ENCODE measurements around the gene RUNX3.

Gene RUNX3

DNA sequence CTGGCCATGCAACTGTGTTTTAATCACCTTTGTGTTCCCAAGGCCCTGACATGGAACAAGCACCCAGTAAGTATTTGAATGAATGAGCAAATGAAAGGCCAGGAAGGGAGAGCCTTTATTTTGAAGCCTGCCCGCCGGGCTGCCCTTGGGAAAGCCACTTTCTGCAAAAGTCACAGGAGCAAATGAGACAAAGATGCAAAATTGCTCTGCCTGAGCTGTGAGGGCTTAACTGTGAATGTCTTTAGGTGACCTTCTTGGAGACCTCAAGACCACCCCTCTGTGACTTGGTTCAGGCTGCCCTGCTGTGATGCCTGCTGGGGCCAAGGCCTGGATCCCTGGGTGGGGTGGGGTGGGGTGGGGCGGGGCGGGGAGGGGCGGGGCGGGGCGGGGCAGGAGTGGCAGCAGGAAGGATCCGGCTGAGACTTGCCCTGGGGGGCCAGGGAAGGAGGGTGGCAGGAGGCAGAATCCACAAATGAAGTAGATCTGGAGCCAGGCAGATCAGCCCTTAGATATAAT, 54.0 kb downstream of the RUNX3 start:
- H3K4me3 ChIP-seq (ENCODE audit: low read depth, low read length) = no peak overlapping the region
- in situ Hi-C loops (cut with HindIII; ENCODE audit: low sequenced_read_pairs) = no loop called here
- TF ChIP-seq, protein P1, sequence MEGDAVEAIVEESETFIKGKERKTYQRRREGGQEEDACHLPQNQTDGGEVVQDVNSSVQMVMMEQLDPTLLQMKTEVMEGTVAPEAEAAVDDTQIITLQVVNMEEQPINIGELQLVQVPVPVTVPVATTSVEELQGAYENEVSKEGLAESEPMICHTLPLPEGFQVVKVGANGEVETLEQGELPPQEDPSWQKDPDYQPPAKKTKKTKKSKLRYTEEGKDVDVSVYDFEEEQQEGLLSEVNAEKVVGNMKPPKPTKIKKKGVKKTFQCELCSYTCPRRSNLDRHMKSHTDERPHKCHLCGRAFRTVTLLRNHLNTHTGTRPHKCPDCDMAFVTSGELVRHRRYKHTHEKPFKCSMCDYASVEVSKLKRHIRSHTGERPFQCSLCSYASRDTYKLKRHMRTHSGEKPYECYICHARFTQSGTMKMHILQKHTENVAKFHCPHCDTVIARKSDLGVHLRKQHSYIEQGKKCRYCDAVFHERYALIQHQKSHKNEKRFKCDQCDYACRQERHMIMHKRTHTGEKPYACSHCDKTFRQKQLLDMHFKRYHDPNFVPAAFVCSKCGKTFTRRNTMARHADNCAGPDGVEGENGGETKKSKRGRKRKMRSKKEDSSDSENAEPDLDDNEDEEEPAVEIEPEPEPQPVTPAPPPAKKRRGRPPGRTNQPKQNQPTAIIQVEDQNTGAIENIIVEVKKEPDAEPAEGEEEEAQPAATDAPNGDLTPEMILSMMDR (IDR thresholded peaks at IDR 0.05; ENCODE audit: low read depth, low read length) = no peak
- DNase-seq (ENCODE audit: low read depth, low spot score) = no peak

DNA sequence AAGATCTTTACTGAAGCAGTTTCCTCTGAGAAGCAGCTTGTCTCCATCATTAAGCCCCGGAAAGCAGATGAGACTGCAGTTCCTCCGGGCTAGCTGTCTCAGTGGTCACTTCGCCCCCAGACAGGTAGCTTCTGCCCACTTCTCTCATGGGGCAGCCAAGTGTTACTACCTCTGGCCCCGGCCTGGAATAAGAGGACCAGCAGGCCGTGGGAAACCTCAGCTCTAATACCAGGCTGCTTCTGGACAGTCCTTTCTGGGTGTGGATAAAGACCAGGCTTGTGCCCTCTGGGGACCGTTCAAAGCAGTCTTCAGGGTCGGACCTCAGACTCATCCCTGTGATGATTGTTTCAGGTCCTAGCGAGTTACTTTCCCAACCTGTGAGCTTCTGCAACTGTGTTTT, 54.8 kb downstream of the RUNX3 start:
- in situ Hi-C loops (cut with HindIII; ENCODE audit: low sequenced_read_pairs) = no loop called here
- no peak for DNase-seq (ENCODE audit: low read depth, low spot score)

DNA sequence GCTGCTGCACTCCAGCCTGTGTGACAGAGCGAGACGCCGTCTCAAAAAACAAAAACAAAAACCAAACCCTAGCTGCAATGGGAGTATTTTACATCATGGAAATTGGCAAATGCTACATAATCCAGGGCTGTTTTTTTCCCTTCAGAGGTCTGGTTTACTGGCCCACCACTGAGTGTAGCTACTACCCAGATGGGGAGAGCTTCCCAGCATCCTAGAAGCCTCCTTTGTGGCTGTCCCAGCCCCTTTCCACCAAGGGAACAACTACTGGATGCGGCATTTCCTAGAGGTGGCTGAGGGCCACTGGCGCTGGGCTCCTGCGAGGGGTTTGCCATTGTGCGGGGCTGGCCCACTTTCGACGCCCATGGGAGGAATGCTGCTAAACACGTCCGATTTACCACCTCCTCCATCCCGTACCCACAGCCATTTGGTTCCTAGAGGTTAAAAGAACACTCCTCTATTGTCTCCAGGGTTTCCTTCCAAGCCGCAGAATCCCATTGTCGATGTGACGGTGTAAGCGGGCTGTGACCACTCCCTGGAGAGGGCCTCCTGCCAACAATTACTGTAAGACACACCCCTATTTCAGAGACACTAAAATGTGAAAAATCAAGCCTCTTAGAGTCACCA, 55.4 kb downstream of the RUNX3 start:
- H3K4me3 ChIP-seq (ENCODE audit: low read depth, low read length) = no peak overlapping the region
- DNase-seq (ENCODE audit: low read depth, low spot score) = no peak
- in situ Hi-C loops (cut with HindIII; ENCODE audit: low sequenced_read_pairs) = no loop called here
- TF ChIP-seq, protein P1 (IDR thresholded peaks at IDR 0.05; ENCODE audit: low read depth, low read length) = no peak

More for the DNA sequence above, 54.8 kb downstream of the RUNX3 start:
- H3K4me3 ChIP-seq (ENCODE audit: low read depth, low read length) = no peak overlapping the region
- TF ChIP-seq, protein P1 (IDR thresholded peaks at IDR 0.05; ENCODE audit: low read depth, low read length) = no peak

DNA sequence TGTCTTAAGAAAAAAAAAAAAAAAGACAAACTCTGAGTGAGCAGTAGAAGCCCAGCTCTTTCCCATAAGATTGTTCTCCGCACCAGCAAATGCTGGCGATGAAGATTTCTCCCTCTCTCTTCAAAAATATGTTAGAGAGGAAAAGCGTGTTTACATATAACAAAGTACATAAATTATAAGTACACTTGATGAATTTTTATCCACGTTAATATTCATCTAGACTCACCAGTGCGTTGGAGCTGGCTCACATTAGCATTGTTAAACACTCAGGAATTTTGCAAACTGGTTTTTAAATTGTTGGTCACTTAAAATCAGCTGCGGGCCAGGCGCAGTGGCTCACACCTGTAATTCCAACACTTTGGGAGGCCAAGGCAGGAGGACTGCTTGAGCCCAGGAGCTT, 56.0 kb downstream of the RUNX3 start:
- in situ Hi-C loops (cut with HindIII; ENCODE audit: low sequenced_read_pairs) = no loop called here
- TF ChIP-seq, protein P1 (IDR thresholded peaks at IDR 0.05; ENCODE audit: low read depth, low read length) = no peak
- H3K4me3 ChIP-seq (ENCODE audit: low read depth, low read length) = no peak overlapping the region
- DNase-seq (ENCODE audit: low read depth, low spot score) = no peak

DNA sequence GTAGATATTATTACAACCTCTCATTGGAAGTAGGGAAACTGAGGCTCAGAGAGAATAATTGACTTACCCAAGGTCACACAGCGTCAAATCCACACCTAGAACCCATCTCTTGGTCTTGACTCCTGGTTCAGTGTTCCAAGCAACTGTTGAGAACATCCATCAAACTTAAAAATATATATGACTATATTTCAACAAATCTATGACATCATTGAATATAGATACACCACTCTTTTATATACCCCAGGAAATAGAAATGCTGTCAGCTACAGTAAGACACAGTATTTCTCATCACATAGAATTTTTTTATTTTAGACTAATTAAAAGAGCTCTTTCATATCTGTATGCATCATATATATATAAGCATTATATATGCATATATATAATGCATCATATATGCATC, 56.9 kb downstream of the RUNX3 start:
- DNase-seq (ENCODE audit: low read depth, low spot score) = no peak
- TF ChIP-seq, protein P1 (IDR thresholded peaks at IDR 0.05; ENCODE audit: low read depth, low read length) = no peak
- in situ Hi-C loops (cut with HindIII; ENCODE audit: low sequenced_read_pairs) = no loop called here
- H3K4me3 ChIP-seq (ENCODE audit: low read depth, low read length) = no peak overlapping the region

DNA sequence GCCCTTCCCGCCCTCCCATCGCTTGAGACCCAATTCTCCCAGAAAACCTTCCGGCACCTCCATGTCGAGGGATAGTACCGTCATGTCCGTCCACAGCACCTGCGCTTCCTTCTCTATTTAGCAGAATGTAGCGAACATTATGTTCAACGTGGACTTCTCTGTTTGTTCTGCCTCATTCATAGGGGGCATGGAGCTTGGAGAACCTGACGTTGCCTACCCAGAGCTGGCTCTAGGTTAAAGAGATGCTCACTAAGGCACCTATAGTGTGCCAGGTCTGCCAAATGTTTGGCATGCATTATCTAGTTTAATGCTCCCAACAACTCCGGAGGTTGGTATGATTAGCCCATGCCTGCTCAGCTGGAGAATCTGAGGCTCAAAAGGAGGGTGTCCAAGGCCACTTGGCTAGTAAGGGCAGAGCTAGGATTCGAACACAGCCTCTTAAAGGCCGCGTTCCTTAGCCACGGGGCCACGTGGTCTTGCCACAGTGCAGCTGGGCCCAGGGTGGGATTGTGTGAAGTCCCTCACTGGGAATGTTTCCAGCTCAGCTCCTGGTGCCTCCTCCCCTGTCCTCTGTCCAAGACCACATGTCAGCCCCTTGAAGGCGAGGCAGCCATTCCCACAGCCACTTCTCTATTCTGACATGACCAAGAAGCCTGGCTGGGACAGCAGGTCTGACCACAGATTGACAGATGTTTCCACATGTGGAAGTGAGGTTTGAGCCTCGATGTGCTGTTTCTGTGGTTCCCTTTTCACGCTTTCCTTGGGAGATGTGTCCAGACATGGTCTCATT, 57.8 kb downstream of the RUNX3 start:
- no peak for DNase-seq (ENCODE audit: low read depth, low spot score)
- TF ChIP-seq, protein P1 (IDR thresholded peaks at IDR 0.05; ENCODE audit: low read depth, low read length) = no peak
- in situ Hi-C loops (cut with HindIII; ENCODE audit: low sequenced_read_pairs) = no loop called here
- H3K4me3 ChIP-seq (ENCODE audit: low read depth, low read length) = no peak overlapping the region
